Common myeloid progenitor, CD34-positive (primary cell): ENCODE measurements around the gene GRIA3. TPM values are rescaled to one million over a fixed set of nuclear protein-coding genes. Genes with fewer than 3 reads are reported as not detected.

Experiments
- CTCF ChIA-PET: fragments of 350-600 bp; sonication (Branson Sonifier 250); formaldehyde crosslinking; loops from one replicate; lab custom pipeline; 2021; ENCODE audit warnings: antibody characterized with exemption; lab: Charles Lee
- POLR2A ChIA-PET: fragments of 350-600 bp; sonication (Branson Sonifier 250); formaldehyde crosslinking; loops from one replicate; lab custom pipeline; 2021; ENCODE audit warnings: antibody characterized with exemption; lab: Charles Lee
- DNase-seq, 3 donors: peaks; one replicate each; pipeline versions ENCODE4 v3.0.0 to v3.0.0-alpha.2; 2013
- H3K27ac ChIP-seq, 2 experiments: 1 replicate in 1 of 2; 2 replicates in 1 of 2; pipeline ENCODE4 v1.7.0; 2013; ENCODE audit warnings: inconsistent platforms in 2 of 2, low read length in 2 of 2, mild to moderate bottlenecking in 2 of 2, low read depth in 1 of 2, moderate library complexity in 1 of 2; ENCODE audit not compliant: severe bottlenecking in 2 of 2, insufficient read depth in 1 of 2, poor library complexity in 1 of 2
- H3K27me3 ChIP-seq, 5 experiments: replicated peaks in 2 of 5; 1 replicate in 3 of 5; 2 replicates in 2 of 5; pipeline versions ENCODE4 v1.6.1 to v1.7.0; 2013; ENCODE audit warnings: low read length in 4 of 5, mild to moderate bottlenecking in 2 of 5, moderate library complexity in 2 of 5, inconsistent platforms in 1 of 5; ENCODE audit not compliant: insufficient read depth in 5 of 5, control insufficient read depth in 4 of 5
- H3K36me3 ChIP-seq, 4 experiments: 1 replicate in 2 of 4; 2 replicates in 2 of 4; pipeline versions ENCODE4 v1.6.1 to v1.7.0; 2013; ENCODE audit warnings: low read length in 3 of 4, control low read depth in 1 of 4, mild to moderate bottlenecking in 1 of 4; ENCODE audit not compliant: control insufficient read depth in 4 of 4, insufficient read depth in 4 of 4
- H3K4me1 ChIP-seq, 4 experiments: 1 replicate in 3 of 4; 2 replicates in 1 of 4; pipeline versions ENCODE4 v1.6.1 to v1.7.1; 2013; ENCODE audit warnings: low read length in 3 of 4, mild to moderate bottlenecking in 3 of 4, control low read depth in 1 of 4, inconsistent platforms in 1 of 4, moderate library complexity in 1 of 4; ENCODE audit not compliant: control insufficient read depth in 4 of 4, insufficient read depth in 4 of 4; ENCODE audit errors: control extremely low read depth in 1 of 4
- H3K4me3 ChIP-seq, 7 experiments: 1 replicate in 4 of 7; 2 replicates in 3 of 7; pipeline versions ENCODE4 v1.5.1 to v1.7.0; 2013; ENCODE audit warnings: mild to moderate bottlenecking in 7 of 7, low read length in 6 of 7, moderate library complexity in 6 of 7, inconsistent platforms in 2 of 7, low read depth in 2 of 7, control low read depth in 1 of 7; ENCODE audit not compliant: insufficient read depth in 4 of 7, control insufficient read depth in 1 of 7; ENCODE audit errors: extremely low read depth in 1 of 7
- H3K9me3 ChIP-seq, 5 experiments: 1 replicate in 4 of 5; 2 replicates in 1 of 5; pipeline versions ENCODE4 v1.6.1 to v1.7.1; 2013; ENCODE audit warnings: low read length in 4 of 5, mild to moderate bottlenecking in 2 of 5, inconsistent platforms in 1 of 5, low read depth in 1 of 5, moderate library complexity in 1 of 5; ENCODE audit not compliant: control insufficient read depth in 4 of 5, insufficient read depth in 2 of 5; ENCODE audit errors: control extremely low read depth in 1 of 5
- WGBS: methylation state at CpG from one replicate; pipeline ENCODE4 v1.1.5; 2013; ENCODE audit not compliant: insufficient coverage; 5-methylcytosine and 5-hydroxymethylcytosine counted together
- polyA plus RNA-seq: library from polyadenylated mRNA; unstranded; fragments of 120-200 nt; gene quantifications from one replicate; pipeline ENCODE4 v1.2.1, GENCODE V29; 2013

Gene GRIA3
- polyA plus RNA-seq = 0.01 TPM

GRCh38 chrX:123184219-123184865 is at the start of gene GRIA3:
Gene GRIA3 (plus strand): TSS chrX:123184278. CDS start chrX:123184536, 258 bp downstream.
- Histone ChIP-seq H3K9me3 (no peaks in the 10 kb centered on the region), H3K4me3 (peak within 1 kb of the TSS in 4 of 7 experiments; percentile 38 to 67 (median 49)), H3K4me1 (peaks cover 0 to 19% (median 4%) of the 10 kb centered on the region in 4 experiments), H3K36me3 (no peaks in the 10 kb centered on the region), H3K27ac (no peak within 1 kb of the TSS), H3K27me3 (peaks cover 2 to 43% (median 14%) of the 10 kb centered on the region in 5 experiments)
- ChIA-PET CTCF (interaction anchor here (1.2 kb wide), 1 partner anchor 237 kb away, joined by 4 read pairs; no protein-coding TSS in a partner anchor), POLR2A (no interaction called here)
- 27% methylated on average over 31 of the region's 33 CpGs for WGBS
- peak in 2 of 3 donors; percentile 18 to 46 for DNase-seq

- Histone ChIP-seq H3K4me1 (no peaks in the 10 kb centered on the region), H3K4me3 (no peak overlapping the region), H3K27ac (no peak overlapping the region), H3K36me3 (no peaks in the 10 kb centered on the region), H3K27me3 (no peaks in the 10 kb centered on the region), H3K9me3 (no peaks in the 10 kb centered on the region)
- POLR2A ChIA-PET = no interaction called here
- CTCF ChIA-PET = no interaction called here
- no peak for DNase-seq
- 100% methylated on average over 1 of the region's 1 CpG for WGBS
These were observed 45.6 kb upstream of the GRIA3 start for GRCh38 chrX:123138473-123138872.

- Histone ChIP-seq H3K36me3 (no peaks in the 10 kb centered on the region), H3K27ac (no peak overlapping the region), H3K9me3 (no peaks in the 10 kb centered on the region), H3K4me1 (no peaks in the 10 kb centered on the region), H3K27me3 (peaks cover 0 to 2% (median 0%) of the 10 kb centered on the region in 5 experiments), H3K4me3 (no peak overlapping the region)
- 100% methylated on average over 1 of the region's 5 CpGs for WGBS
- ChIA-PET POLR2A (no interaction called here), CTCF (no interaction called here)
- DNase-seq = no peak
These were observed 43.6 kb upstream of the GRIA3 start for GRCh38 chrX:123140454-123140853.

- no peak overlapping the region for H3K27ac ChIP-seq
- no peak overlapping the region for H3K4me3 ChIP-seq
- H3K4me1 ChIP-seq = no peaks in the 10 kb centered on the region
- CTCF ChIA-PET = no interaction called here
- no CpG with 5 or more reads among the region's 1 CpG for WGBS
- DNase-seq = no peak
- POLR2A ChIA-PET = no interaction called here
- no peaks in the 10 kb centered on the region for H3K9me3 ChIP-seq
- no peaks in the 10 kb centered on the region for H3K36me3 ChIP-seq
- H3K27me3 ChIP-seq = peaks cover 0 to 2% (median 0%) of the 10 kb centered on the region in 5 experiments
These were observed 43.2 kb upstream of the GRIA3 start for GRCh38 chrX:123140904-123141303.

- WGBS = 88% methylated on average over 1 of the region's 7 CpGs
- no peak for DNase-seq
- no peaks in the 10 kb centered on the region for H3K27me3 ChIP-seq
- no peaks in the 10 kb centered on the region for H3K36me3 ChIP-seq
- no peaks in the 10 kb centered on the region for H3K4me1 ChIP-seq
- no peaks in the 10 kb centered on the region for H3K9me3 ChIP-seq
- ChIA-PET POLR2A (no interaction called here), CTCF (no interaction called here)
- H3K4me3 ChIP-seq = no peak overlapping the region
- H3K27ac ChIP-seq = no peak overlapping the region
These were observed 30.2 kb upstream of the GRIA3 start for GRCh38 chrX:123153846-123154335.

GRCh38 chrX:123155327-123155726 is 28.8 kb upstream of the GRIA3 start:
- Histone ChIP-seq H3K27me3 (no peaks in the 10 kb centered on the region), H3K4me1 (no peaks in the 10 kb centered on the region), H3K36me3 (no peaks in the 10 kb centered on the region), H3K4me3 (no peak overlapping the region), H3K27ac (no peak overlapping the region), H3K9me3 (no peaks in the 10 kb centered on the region)
- DNase-seq = no peak
- ChIA-PET POLR2A (no interaction called here), CTCF (no interaction called here)
- WGBS = 100% methylated on average over 1 of the region's 1 CpG

GRCh38 chrX:123157586-123157985 is 26.5 kb upstream of the GRIA3 start:
- Histone ChIP-seq H3K27me3 (no peaks in the 10 kb centered on the region), H3K36me3 (no peaks in the 10 kb centered on the region)
- DNase-seq = no peak

More at GRCh38 chrX:123157586-123157985, 26.5 kb upstream of the GRIA3 start:
- Histone ChIP-seq H3K4me3 (no peak overlapping the region), H3K4me1 (no peaks in the 10 kb centered on the region), H3K9me3 (no peaks in the 10 kb centered on the region), H3K27ac (no peak overlapping the region)
- WGBS = 71% methylated on average over 1 of the region's 3 CpGs
- ChIA-PET POLR2A (no interaction called here), CTCF (no interaction called here)
